ENCODE measurements around the gene TCIRG1. TPM values are rescaled to one million over a fixed set of nuclear protein-coding genes. Genes with fewer than 3 reads are reported as not detected.

Gene TCIRG1
- total and polyA plus RNA-seq, 2 of the 13 experiments (the other 11 are each of a cell fraction or from before 2014, with no cell fraction given), result 48.0 to 69.6 TPM

DNA sequence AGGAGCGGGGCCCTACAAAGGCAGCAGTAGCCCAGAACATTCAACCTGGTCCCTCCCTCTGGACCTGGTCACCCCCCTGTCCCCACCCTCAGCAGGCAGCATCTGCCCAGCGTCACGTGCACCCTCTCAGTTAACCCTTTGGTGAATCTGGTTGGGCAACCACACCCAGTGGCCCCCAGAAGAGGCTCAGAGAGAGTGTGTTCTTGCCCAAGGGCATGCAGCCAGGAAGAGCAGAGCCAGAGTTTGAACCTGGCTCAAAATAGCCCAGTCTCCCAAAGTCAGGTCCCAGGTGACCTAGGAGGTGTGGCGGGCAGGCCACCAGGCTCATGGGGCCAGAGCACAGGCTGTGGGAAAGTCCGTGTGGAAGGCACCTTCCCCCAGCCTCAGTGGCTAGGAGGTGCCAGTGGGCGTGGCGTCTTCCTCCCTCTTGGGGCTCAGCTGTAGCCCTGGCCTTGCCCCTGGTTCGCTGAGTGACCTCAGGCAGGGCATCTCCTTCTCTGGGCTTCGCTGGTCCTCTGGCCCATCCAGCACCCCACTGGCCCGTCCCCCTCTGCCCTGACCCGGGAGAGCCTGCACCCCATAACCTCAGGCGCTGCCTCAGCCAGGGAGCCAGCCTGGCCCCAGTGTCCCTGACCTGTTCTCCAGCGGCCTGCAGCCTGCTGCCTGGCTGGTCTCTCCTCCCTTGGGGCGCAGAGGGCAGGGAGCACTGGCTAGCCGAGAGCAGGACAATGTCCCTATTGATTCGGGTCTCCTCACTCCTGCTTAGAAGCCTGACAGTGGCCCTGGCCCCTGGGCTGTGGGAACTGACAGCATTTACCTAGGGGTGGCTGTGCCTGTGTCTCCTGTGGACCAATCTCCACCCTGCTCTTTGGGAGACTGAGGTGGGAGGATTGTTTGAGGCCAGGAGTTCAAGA lies 21.7 kb upstream of the TCIRG1 start (continued):
- TF ChIP-seq MLX (CRISPR knock-in tag; IDR thresholded peaks at IDR 0.05) (peak; percentile 76; the same call in 1 of the 2 replicates), WIZ (CRISPR knock-in tag; IDR thresholded peaks at IDR 0.05) (peak; percentile 62; the same call in 1 of the 2 replicates), BRD4 (CRISPR knock-in tag; IDR thresholded peaks at IDR 0.05) (peak; percentile 18; the same call in 1 of the 2 replicates), NFIC (IDR thresholded peaks at IDR 0.05; ENCODE audit: low read length) (no peak), FOSL2 (CRISPR knock-in tag; IDR thresholded peaks at IDR 0.05) (peak; percentile 36; the same call in 1 of the 2 replicates), ZNF354B (CRISPR knock-in tag; IDR thresholded peaks at IDR 0.05) (no peak), PAF1 (CRISPR knock-in tag; IDR thresholded peaks at IDR 0.05) (no peak), ISX (CRISPR knock-in tag; conservative IDR thresholded peaks at IDR 0.05) (no peak), NONO (IDR thresholded peaks at IDR 0.05) (no peak), NONO (CRISPR knock-in tag; conservative IDR thresholded peaks at IDR 0.05) (peak; percentile 87), NR2C2 (CRISPR knock-in tag; IDR thresholded peaks at IDR 0.05; ENCODE audit: borderline replicate concordance) (peak; percentile 66), ZNF557 (CRISPR knock-in tag; IDR thresholded peaks at IDR 0.05) (no peak), AGO2 (optimal IDR thresholded peaks at IDR 0.05; ENCODE audit: low read depth, low read length) (peak; percentile 30), ZNF552 (CRISPR knock-in tag; IDR thresholded peaks at IDR 0.05; ENCODE audit: borderline replicate concordance) (no peak), PRDM10 (CRISPR knock-in tag; IDR thresholded peaks at IDR 0.05; ENCODE audit: low read depth) (peak; percentile 93), ZNF441 (CRISPR knock-in tag; IDR thresholded peaks at IDR 0.05; ENCODE audit: borderline replicate concordance) (0 out of 2 replicates have a peak, but pooled peaks have one; percentile 41), ZFP90 (CRISPR knock-in tag; IDR thresholded peaks at IDR 0.05; ENCODE audit: borderline replicate concordance) (0 out of 2 replicates have a peak, but pooled peaks have one; percentile 73), FOXM1 (CRISPR knock-in tag; IDR thresholded peaks at IDR 0.05) (no peak), HDAC1 (CRISPR knock-in tag; IDR thresholded peaks at IDR 0.05) (peak; percentile 87), DPF2 (CRISPR knock-in tag; IDR thresholded peaks at IDR 0.05; ENCODE audit: borderline replicate concordance, low read depth) (peak; percentile 58; the same call in 1 of the 2 replicates), POLR2AphosphoS5 (IDR thresholded peaks at IDR 0.05; ENCODE audit: low read depth, low read length) (peak; percentile 49; the same call in 1 of the 2 replicates), ETV5 (CRISPR knock-in tag; IDR thresholded peaks at IDR 0.05; ENCODE audit: borderline replicate concordance) (peak; percentile 45), HCFC1 (IDR thresholded peaks at IDR 0.05; ENCODE audit: low read depth, low read length) (no peak), ZNF543 (CRISPR knock-in tag; IDR thresholded peaks at IDR 0.05) (peak; percentile 42; the same call in 1 of the 2 replicates)
- TF ChIP-seq, protein P1, sequence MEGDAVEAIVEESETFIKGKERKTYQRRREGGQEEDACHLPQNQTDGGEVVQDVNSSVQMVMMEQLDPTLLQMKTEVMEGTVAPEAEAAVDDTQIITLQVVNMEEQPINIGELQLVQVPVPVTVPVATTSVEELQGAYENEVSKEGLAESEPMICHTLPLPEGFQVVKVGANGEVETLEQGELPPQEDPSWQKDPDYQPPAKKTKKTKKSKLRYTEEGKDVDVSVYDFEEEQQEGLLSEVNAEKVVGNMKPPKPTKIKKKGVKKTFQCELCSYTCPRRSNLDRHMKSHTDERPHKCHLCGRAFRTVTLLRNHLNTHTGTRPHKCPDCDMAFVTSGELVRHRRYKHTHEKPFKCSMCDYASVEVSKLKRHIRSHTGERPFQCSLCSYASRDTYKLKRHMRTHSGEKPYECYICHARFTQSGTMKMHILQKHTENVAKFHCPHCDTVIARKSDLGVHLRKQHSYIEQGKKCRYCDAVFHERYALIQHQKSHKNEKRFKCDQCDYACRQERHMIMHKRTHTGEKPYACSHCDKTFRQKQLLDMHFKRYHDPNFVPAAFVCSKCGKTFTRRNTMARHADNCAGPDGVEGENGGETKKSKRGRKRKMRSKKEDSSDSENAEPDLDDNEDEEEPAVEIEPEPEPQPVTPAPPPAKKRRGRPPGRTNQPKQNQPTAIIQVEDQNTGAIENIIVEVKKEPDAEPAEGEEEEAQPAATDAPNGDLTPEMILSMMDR (CRISPR knock-in tag; IDR thresholded peaks at IDR 0.05), result peak; percentile 23; the same call in 1 of the 2 replicates

Data from HepG2 (cell line).